SK-N-SH (cell line): ENCODE results near the gene LIN37. TPM values are rescaled to one million over a fixed set of nuclear protein-coding genes. Genes with fewer than 3 reads are reported as not detected.

Source experiments
- CTCF ChIA-PET: fragments of 300-600, 350-600 bp; formaldehyde crosslinking; extraction: SDS; loops from one replicate; lab custom pipeline; 2021; lab: Yijun Ruan, JAX
- POLR2A ChIA-PET: fragments of 350-600 bp; sonication (Branson Sonifier 250); formaldehyde crosslinking; extraction: SDS; loops from one replicate; lab custom pipeline; 2020; ENCODE audit warnings: antibody characterized with exemption, inconsistent platforms; lab: Yijun Ruan, JAX
- DNase-seq: peaks from one replicate; pipeline ENCODE4 v3.0.0; 2012
- H2AFZ ChIP-seq: fragments of 200-600 bp; sonication (generic); 2 replicates; pipeline ENCODE4 v1.8.1; 2016; ENCODE audit warnings: antibody characterized with exemption, mild to moderate bottlenecking, low read depth
- H3F3A ChIP-seq: fragments of 200-600 bp; sonication (generic); replicated peaks from 2 replicates; pipeline ENCODE3; 2016; ENCODE audit warnings: antibody characterized with exemption, mild to moderate bottlenecking; ENCODE audit not compliant: insufficient read depth
- H3K27ac ChIP-seq, 2 experiments: fragments of 200-500 bp in 1 of 2; fragments of 200-600 bp in 1 of 2; sonication (Bioruptor generic) in 1 of 2; sonication (generic), shearing (Covaris generic) in 1 of 2; 2 replicates each; pipeline versions ENCODE4 v1.5.1 to v1.6.1; 2014 to 2016; ENCODE audit warnings: low read depth in 2 of 2, inconsistent platforms in 1 of 2, low read length in 1 of 2, mild to moderate bottlenecking in 1 of 2, mixed read lengths in 1 of 2
- H3K27me3 ChIP-seq: fragments of 200-600 bp; sonication (generic), shearing (Covaris generic); 2 replicates; pipeline ENCODE4 v1.6.1; 2016; ENCODE audit warnings: mixed run types; ENCODE audit not compliant: insufficient read depth
- H3K36me3 ChIP-seq, 2 experiments: fragments of 200-500 bp in 1 of 2; fragments of 200-600 bp in 1 of 2; sonication (Bioruptor generic) in 1 of 2; sonication (generic) in 1 of 2; replicated peaks in 1 of 2; 2 replicates each; pipeline versions ENCODE3 to v1.5.1; 2014 to 2016; ENCODE audit warnings: low read length in 1 of 2, mild to moderate bottlenecking in 1 of 2; ENCODE audit not compliant: insufficient read depth in 2 of 2, control insufficient read depth in 1 of 2
- H3K4me1 ChIP-seq, 2 experiments: fragments of 200-500 bp in 1 of 2; fragments of 200-600 bp in 1 of 2; sonication (Bioruptor generic) in 1 of 2; sonication (generic), shearing (Covaris generic) in 1 of 2; 2 replicates each; pipeline versions ENCODE4 v1.5.1 to v1.6.1; 2014 to 2016; ENCODE audit warnings: low read depth in 1 of 2, low read length in 1 of 2, mixed run types in 1 of 2; ENCODE audit not compliant: insufficient read depth in 2 of 2, control insufficient read depth in 1 of 2
- H3K4me2 ChIP-seq: fragments of 200-600 bp; sonication (generic), shearing (Covaris generic); 2 replicates; pipeline ENCODE4 v1.6.1; 2017; ENCODE audit warnings: mixed run types
- H3K4me3 ChIP-seq, 2 experiments: fragments of 200-500 bp in 1 of 2; fragments of 200-600 bp in 1 of 2; sonication (Bioruptor generic) in 1 of 2; sonication (generic), shearing (Covaris generic) in 1 of 2; 2 replicates each; pipeline versions ENCODE4 v1.5.1 to v1.8.1; 2014 to 2016; ENCODE audit warnings: low read depth in 2 of 2, inconsistent platforms in 1 of 2, low read length in 1 of 2, mild to moderate bottlenecking in 1 of 2, mixed read lengths in 1 of 2, moderate library complexity in 1 of 2
- H3K79me2 ChIP-seq: fragments of 200-600 bp; sonication (generic); 2 replicates; pipeline ENCODE4 v1.8.1; 2017; ENCODE audit warnings: mild to moderate bottlenecking; ENCODE audit not compliant: insufficient read depth
- H3K9ac ChIP-seq: fragments of 200-600 bp; sonication (generic); 2 replicates; pipeline ENCODE4 v1.6.1; 2017; ENCODE audit warnings: mixed run types
- H3K9me2 ChIP-seq: fragments of 200-600 bp; sonication (generic); 2 replicates; pipeline ENCODE4 v1.6.1; 2017; ENCODE audit warnings: mixed run types
- H3K9me3 ChIP-seq: fragments of 200-600 bp; sonication (generic); 2 replicates; pipeline ENCODE4 v1.6.1; 2017; ENCODE audit warnings: mixed run types, mild to moderate bottlenecking, moderate library complexity
- H4K20me1 ChIP-seq: fragments of 200-600 bp; sonication (generic); 2 replicates; pipeline ENCODE4 v1.6.1; 2017; ENCODE audit warnings: mild to moderate bottlenecking, mixed run types; ENCODE audit not compliant: insufficient read depth
- CHD2 ChIP-seq: fragments of 150-350 bp; IDR thresholded peaks from 2 replicates; pipeline ENCODE4 v1.6.1; 2018; ENCODE audit warnings: low read length; ENCODE audit not compliant: partially characterized antibody
- FOXJ3 ChIP-seq: sonication (generic); formaldehyde crosslinking; IDR thresholded peaks from 2 replicates; pipeline ENCODE4 v1.5.1; 2020; ENCODE audit warnings: mild to moderate bottlenecking, missing genetic modification reagents
- FOXM1 ChIP-seq: IDR thresholded peaks from 2 replicates; pipeline ENCODE4 v1.4.0; 2012; ENCODE audit warnings: low read depth, mild to moderate bottlenecking
- GATA2 ChIP-seq: sonication (generic); formaldehyde crosslinking; IDR thresholded peaks from 2 replicates; pipeline ENCODE4 v1.5.0; 2020; ENCODE audit warnings: mild to moderate bottlenecking, missing genetic modification reagents
- RAD21 ChIP-seq: IDR thresholded peaks from 2 replicates; pipeline ENCODE4 v1.6.1; 2012; ENCODE audit warnings: mild to moderate bottlenecking, low read length
- SIN3A ChIP-seq: IDR thresholded peaks from 2 replicates; pipeline ENCODE4 v1.6.1; 2012; ENCODE audit warnings: low read depth, mild to moderate bottlenecking, low read length, moderate library complexity, borderline replicate concordance
- YY1 ChIP-seq: IDR thresholded peaks from 2 replicates; pipeline ENCODE4 v1.4.0; 2012; ENCODE audit warnings: low read depth, mild to moderate bottlenecking
- WGBS: methylation state at CpG from one replicate; pipeline ENCODE4 v1.1.6; 2017; ENCODE audit warnings: low lambda C conversion rate; 5-methylcytosine and 5-hydroxymethylcytosine counted together
- polyA plus RNA-seq, 3 experiments: library from polyadenylated mRNA; depleted of rRNA; stranded (reverse); fragments of >200 nt; gene quantifications; 2 replicates each; pipeline ENCODE4 v1.2.3, GENCODE V29; 2012
- TF ChIP-seq, protein P1 (sequence below): fragments of 150-350 bp; IDR thresholded peaks from 2 replicates; pipeline ENCODE4 v1.6.1; 2016; ENCODE audit warnings: mild to moderate bottlenecking, low read depth, low read length
- TF ChIP-seq, protein P2 (sequence below): IDR thresholded peaks from 2 replicates; pipeline ENCODE4 v1.4.0; 2012; ENCODE audit warnings: low read depth, borderline replicate concordance
- TF ChIP-seq, protein P3 (sequence below): IDR thresholded peaks from 2 replicates; pipeline ENCODE4; 2012
- TF ChIP-seq, protein P4 (sequence below): IDR thresholded peaks from 2 replicates; pipeline ENCODE4 v1.6.1; 2012; ENCODE audit warnings: mild to moderate bottlenecking, low read depth, low read length, moderate library complexity

LIN37 gene
- polyA plus RNA-seq, 1 of the 3 experiments (the other 2 are of a cell fraction) = 21.1 TPM

DNA sequence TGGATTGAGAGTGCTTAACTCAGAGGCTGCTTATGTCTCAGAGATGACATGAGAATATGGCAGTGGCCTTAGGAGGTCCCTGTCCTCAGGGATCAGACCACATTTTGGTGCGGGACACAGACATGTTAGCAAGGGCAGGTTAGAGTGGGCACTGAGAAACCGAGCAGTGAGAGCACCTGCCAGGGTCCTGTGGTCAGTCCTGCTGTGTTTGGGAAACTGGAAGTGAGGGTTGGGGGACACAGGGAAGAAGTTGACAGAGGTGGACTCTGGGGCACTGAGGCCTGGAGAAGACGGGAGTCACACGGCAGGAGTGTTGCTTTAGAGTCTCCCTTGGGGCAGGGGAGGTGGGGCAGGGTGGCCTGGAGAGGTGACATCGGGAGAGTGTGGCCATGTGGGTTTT, 13.5 kb upstream of the LIN37 start:
- H3K79me2 ChIP-seq = no peaks in the 10 kb centered on the region
- H3K9me2 ChIP-seq = no peaks in the 10 kb centered on the region
- 87% methylated on average over 5 of the region's 5 CpGs for WGBS
- no peak overlapping the region for H3K27ac ChIP-seq
- H4K20me1 ChIP-seq = no peaks in the 10 kb centered on the region
- no peak for DNase-seq
- H3K36me3 ChIP-seq = peaks cover 4 to 73% of the 10 kb centered on the region in 2 experiments
- H3F3A ChIP-seq = peaks cover under 1% of the 10 kb centered on the region
- H3K9ac ChIP-seq = no peak overlapping the region
- no peaks in the 10 kb centered on the region for H3K9me3 ChIP-seq
- ChIA-PET CTCF (interaction anchor here (1.0 kb wide), 1 partner anchor 85 kb away, joined by 3 read pairs; no protein-coding TSS in a partner anchor), POLR2A (no interaction called here)
- peaks cover 0 to 5% of the 10 kb centered on the region in 2 experiments; a peak in 1 of 4 replicates for H3K4me1 ChIP-seq
- no peak overlapping the region for H3K4me2 ChIP-seq
- no peak overlapping the region for H2AFZ ChIP-seq
- H3K4me3 ChIP-seq = no peak overlapping the region
- TF ChIP-seq FOXM1 (no peak), FOXJ3 (CRISPR knock-in tag) (no peak), CHD2 (no peak), RAD21 (no peak), YY1 (no peak), SIN3A (no peak), GATA2 (no peak)
- TF ChIP-seq, protein P1, sequence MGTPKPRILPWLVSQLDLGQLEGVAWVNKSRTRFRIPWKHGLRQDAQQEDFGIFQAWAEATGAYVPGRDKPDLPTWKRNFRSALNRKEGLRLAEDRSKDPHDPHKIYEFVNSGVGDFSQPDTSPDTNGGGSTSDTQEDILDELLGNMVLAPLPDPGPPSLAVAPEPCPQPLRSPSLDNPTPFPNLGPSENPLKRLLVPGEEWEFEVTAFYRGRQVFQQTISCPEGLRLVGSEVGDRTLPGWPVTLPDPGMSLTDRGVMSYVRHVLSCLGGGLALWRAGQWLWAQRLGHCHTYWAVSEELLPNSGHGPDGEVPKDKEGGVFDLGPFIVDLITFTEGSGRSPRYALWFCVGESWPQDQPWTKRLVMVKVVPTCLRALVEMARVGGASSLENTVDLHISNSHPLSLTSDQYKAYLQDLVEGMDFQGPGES = no peak
- TF ChIP-seq, protein P2, sequence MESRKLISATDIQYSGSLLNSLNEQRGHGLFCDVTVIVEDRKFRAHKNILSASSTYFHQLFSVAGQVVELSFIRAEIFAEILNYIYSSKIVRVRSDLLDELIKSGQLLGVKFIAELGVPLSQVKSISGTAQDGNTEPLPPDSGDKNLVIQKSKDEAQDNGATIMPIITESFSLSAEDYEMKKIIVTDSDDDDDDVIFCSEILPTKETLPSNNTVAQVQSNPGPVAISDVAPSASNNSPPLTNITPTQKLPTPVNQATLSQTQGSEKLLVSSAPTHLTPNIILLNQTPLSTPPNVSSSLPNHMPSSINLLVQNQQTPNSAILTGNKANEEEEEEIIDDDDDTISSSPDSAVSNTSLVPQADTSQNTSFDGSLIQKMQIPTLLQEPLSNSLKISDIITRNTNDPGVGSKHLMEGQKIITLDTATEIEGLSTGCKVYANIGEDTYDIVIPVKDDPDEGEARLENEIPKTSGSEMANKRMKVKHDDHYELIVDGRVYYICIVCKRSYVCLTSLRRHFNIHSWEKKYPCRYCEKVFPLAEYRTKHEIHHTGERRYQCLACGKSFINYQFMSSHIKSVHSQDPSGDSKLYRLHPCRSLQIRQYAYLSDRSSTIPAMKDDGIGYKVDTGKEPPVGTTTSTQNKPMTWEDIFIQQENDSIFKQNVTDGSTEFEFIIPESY = no peak
- TF ChIP-seq, protein P3, sequence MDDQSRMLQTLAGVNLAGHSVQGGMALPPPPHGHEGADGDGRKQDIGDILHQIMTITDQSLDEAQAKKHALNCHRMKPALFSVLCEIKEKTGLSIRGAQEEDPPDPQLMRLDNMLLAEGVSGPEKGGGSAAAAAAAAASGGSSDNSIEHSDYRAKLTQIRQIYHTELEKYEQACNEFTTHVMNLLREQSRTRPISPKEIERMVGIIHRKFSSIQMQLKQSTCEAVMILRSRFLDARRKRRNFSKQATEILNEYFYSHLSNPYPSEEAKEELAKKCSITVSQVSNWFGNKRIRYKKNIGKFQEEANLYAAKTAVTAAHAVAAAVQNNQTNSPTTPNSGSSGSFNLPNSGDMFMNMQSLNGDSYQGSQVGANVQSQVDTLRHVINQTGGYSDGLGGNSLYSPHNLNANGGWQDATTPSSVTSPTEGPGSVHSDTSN = no peak
- TF ChIP-seq, protein P4, sequence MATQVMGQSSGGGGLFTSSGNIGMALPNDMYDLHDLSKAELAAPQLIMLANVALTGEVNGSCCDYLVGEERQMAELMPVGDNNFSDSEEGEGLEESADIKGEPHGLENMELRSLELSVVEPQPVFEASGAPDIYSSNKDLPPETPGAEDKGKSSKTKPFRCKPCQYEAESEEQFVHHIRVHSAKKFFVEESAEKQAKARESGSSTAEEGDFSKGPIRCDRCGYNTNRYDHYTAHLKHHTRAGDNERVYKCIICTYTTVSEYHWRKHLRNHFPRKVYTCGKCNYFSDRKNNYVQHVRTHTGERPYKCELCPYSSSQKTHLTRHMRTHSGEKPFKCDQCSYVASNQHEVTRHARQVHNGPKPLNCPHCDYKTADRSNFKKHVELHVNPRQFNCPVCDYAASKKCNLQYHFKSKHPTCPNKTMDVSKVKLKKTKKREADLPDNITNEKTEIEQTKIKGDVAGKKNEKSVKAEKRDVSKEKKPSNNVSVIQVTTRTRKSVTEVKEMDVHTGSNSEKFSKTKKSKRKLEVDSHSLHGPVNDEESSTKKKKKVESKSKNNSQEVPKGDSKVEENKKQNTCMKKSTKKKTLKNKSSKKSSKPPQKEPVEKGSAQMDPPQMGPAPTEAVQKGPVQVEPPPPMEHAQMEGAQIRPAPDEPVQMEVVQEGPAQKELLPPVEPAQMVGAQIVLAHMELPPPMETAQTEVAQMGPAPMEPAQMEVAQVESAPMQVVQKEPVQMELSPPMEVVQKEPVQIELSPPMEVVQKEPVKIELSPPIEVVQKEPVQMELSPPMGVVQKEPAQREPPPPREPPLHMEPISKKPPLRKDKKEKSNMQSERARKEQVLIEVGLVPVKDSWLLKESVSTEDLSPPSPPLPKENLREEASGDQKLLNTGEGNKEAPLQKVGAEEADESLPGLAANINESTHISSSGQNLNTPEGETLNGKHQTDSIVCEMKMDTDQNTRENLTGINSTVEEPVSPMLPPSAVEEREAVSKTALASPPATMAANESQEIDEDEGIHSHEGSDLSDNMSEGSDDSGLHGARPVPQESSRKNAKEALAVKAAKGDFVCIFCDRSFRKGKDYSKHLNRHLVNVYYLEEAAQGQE = no peak
- TF ChIP-seq, all 33 proteins: peak for 0
- H3K27me3 ChIP-seq = no peaks in the 10 kb centered on the region
